ENCODE measurements around the gene CASP10. TPM values are rescaled to one million over a fixed set of nuclear protein-coding genes. Genes with fewer than 3 reads are reported as not detected.

The CASP10 gene
- total and polyA plus RNA-seq, 2 of the 13 experiments (the other 11 are each of a cell fraction or from before 2014, with no cell fraction given), result 22.2 to 23.8 TPM

DNA sequence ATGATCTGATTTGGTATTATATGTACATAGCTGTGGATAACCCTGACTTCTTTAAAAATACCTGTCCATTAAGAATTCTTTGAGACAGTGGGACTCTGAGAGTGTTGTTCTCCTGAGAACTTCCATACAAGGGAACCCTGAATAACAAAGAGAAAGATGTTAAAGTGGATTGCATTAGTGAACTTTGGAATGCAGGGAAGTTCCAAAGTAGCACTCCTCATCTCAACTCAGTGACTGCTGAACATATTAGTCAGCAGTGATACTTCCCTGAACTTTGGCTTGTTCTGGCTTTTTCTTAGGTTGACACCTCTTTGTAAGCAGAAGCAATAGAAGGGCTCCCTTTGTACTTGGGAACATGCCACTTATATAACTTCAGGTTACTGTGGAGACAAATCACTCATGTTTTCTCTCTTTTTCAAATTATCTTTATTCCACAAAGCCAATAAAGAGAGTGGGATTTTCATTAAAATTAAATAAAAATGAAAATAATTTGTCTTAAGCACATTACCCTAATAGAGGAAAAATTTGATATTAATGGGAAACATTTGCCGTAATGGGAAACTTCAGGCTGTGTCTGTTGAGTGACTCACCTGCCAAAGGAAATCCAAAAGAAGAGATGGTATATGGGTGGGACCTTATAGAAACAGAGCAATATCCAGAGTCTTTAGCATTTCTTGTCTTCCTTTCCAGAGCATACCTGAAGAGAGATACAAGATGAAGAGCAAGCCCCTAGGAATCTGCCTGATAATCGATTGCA lies 33.7 kb upstream of the CASP10 start (continued):
- TF ChIP-seq, protein P1, sequence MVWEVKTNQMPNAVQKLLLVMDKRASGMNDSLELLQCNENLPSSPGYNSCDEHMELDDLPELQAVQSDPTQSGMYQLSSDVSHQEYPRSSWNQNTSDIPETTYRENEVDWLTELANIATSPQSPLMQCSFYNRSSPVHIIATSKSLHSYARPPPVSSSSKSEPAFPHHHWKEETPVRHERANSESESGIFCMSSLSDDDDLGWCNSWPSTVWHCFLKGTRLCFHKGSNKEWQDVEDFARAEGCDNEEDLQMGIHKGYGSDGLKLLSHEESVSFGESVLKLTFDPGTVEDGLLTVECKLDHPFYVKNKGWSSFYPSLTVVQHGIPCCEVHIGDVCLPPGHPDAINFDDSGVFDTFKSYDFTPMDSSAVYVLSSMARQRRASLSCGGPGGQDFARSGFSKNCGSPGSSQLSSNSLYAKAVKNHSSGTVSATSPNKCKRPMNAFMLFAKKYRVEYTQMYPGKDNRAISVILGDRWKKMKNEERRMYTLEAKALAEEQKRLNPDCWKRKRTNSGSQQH (CRISPR knock-in tag; IDR thresholded peaks at IDR 0.05; ENCODE audit: low read depth), result 0 out of 2 replicates have a peak, but pooled peaks have one; percentile 50
- TF ChIP-seq, protein P2, sequence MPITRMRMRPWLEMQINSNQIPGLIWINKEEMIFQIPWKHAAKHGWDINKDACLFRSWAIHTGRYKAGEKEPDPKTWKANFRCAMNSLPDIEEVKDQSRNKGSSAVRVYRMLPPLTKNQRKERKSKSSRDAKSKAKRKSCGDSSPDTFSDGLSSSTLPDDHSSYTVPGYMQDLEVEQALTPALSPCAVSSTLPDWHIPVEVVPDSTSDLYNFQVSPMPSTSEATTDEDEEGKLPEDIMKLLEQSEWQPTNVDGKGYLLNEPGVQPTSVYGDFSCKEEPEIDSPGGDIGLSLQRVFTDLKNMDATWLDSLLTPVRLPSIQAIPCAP (CRISPR knock-in tag; IDR thresholded peaks at IDR 0.05; ENCODE audit: low read depth), result no peak
- TF ChIP-seq, protein P3, sequence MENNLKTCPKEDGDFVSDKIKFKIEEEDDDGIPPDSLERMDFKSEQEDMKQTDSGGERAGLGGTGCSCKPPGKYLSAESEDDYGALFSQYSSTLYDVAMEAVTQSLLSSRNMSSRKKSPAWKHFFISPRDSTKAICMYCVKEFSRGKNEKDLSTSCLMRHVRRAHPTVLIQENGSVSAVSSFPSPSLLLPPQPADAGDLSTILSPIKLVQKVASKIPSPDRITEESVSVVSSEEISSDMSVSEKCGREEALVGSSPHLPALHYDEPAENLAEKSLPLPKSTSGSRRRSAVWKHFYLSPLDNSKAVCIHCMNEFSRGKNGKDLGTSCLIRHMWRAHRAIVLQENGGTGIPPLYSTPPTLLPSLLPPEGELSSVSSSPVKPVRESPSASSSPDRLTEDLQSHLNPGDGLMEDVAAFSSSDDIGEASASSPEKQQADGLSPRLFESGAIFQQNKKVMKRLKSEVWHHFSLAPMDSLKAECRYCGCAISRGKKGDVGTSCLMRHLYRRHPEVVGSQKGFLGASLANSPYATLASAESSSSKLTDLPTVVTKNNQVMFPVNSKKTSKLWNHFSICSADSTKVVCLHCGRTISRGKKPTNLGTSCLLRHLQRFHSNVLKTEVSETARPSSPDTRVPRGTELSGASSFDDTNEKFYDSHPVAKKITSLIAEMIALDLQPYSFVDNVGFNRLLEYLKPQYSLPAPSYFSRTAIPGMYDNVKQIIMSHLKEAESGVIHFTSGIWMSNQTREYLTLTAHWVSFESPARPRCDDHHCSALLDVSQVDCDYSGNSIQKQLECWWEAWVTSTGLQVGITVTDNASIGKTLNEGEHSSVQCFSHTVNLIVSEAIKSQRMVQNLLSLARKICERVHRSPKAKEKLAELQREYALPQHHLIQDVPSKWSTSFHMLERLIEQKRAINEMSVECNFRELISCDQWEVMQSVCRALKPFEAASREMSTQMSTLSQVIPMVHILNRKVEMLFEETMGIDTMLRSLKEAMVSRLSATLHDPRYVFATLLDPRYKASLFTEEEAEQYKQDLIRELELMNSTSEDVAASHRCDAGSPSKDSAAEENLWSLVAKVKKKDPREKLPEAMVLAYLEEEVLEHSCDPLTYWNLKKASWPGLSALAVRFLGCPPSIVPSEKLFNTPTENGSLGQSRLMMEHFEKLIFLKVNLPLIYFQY (CRISPR knock-in tag; IDR thresholded peaks at IDR 0.05; ENCODE audit: borderline replicate concordance), result no peak
- TF ChIP-seq ZNF567 (CRISPR knock-in tag; IDR thresholded peaks at IDR 0.05; ENCODE audit: borderline replicate concordance), result no peak; the same call in 1 of the 2 replicates
- 0 out of 2 replicates have a peak, but pooled peaks have one; percentile 29 for TF ChIP-seq KLF11 (CRISPR knock-in tag; IDR thresholded peaks at IDR 0.05)
- TF ChIP-seq, protein P4, sequence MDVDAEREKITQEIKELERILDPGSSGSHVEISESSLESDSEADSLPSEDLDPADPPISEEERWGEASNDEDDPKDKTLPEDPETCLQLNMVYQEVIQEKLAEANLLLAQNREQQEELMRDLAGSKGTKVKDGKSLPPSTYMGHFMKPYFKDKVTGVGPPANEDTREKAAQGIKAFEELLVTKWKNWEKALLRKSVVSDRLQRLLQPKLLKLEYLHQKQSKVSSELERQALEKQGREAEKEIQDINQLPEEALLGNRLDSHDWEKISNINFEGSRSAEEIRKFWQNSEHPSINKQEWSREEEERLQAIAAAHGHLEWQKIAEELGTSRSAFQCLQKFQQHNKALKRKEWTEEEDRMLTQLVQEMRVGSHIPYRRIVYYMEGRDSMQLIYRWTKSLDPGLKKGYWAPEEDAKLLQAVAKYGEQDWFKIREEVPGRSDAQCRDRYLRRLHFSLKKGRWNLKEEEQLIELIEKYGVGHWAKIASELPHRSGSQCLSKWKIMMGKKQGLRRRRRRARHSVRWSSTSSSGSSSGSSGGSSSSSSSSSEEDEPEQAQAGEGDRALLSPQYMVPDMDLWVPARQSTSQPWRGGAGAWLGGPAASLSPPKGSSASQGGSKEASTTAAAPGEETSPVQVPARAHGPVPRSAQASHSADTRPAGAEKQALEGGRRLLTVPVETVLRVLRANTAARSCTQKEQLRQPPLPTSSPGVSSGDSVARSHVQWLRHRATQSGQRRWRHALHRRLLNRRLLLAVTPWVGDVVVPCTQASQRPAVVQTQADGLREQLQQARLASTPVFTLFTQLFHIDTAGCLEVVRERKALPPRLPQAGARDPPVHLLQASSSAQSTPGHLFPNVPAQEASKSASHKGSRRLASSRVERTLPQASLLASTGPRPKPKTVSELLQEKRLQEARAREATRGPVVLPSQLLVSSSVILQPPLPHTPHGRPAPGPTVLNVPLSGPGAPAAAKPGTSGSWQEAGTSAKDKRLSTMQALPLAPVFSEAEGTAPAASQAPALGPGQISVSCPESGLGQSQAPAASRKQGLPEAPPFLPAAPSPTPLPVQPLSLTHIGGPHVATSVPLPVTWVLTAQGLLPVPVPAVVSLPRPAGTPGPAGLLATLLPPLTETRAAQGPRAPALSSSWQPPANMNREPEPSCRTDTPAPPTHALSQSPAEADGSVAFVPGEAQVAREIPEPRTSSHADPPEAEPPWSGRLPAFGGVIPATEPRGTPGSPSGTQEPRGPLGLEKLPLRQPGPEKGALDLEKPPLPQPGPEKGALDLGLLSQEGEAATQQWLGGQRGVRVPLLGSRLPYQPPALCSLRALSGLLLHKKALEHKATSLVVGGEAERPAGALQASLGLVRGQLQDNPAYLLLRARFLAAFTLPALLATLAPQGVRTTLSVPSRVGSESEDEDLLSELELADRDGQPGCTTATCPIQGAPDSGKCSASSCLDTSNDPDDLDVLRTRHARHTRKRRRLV (CRISPR knock-in tag; IDR thresholded peaks at IDR 0.05), result no peak
- TF ChIP-seq JUN (CRISPR knock-in tag; IDR thresholded peaks at IDR 0.05), result peak; percentile 81
- TF ChIP-seq, protein P5, sequence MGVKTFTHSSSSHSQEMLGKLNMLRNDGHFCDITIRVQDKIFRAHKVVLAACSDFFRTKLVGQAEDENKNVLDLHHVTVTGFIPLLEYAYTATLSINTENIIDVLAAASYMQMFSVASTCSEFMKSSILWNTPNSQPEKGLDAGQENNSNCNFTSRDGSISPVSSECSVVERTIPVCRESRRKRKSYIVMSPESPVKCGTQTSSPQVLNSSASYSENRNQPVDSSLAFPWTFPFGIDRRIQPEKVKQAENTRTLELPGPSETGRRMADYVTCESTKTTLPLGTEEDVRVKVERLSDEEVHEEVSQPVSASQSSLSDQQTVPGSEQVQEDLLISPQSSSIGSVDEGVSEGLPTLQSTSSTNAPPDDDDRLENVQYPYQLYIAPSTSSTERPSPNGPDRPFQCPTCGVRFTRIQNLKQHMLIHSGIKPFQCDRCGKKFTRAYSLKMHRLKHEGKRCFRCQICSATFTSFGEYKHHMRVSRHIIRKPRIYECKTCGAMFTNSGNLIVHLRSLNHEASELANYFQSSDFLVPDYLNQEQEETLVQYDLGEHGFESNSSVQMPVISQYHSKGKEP (CRISPR knock-in tag; IDR thresholded peaks at IDR 0.05), result no peak
- TF ChIP-seq NCOR1 (IDR thresholded peaks at IDR 0.05; ENCODE audit: borderline replicate concordance, low read length), result peak; percentile 80
- TF ChIP-seq IKZF4 (CRISPR knock-in tag; IDR thresholded peaks at IDR 0.05; ENCODE audit: borderline replicate concordance, low read depth, not compliant biosample characterization), result no peak
- TF ChIP-seq ZBTB7B (CRISPR knock-in tag; IDR thresholded peaks at IDR 0.05), result no peak
- TF ChIP-seq MBNL3 (CRISPR knock-in tag; conservative IDR thresholded peaks at IDR 0.05), result no peak
- TF ChIP-seq ZFP41 (CRISPR knock-in tag; IDR thresholded peaks at IDR 0.05; ENCODE audit: borderline replicate concordance), result no peak
- TF ChIP-seq TBP (CRISPR knock-in tag; IDR thresholded peaks at IDR 0.05), result no peak

Measured in HepG2 (cell line).